ENCODE data around the gene NBDY.

GRCh38 chrX:56805399-56805798 lies 76.4 kb downstream of the NBDY start:
- no peak for TF ChIP-seq ZNF384 (IDR thresholded peaks at IDR 0.05)
- no peak for TF ChIP-seq PKNOX1 (IDR thresholded peaks at IDR 0.05)
- no peak for TF ChIP-seq ELF4 (IDR thresholded peaks at IDR 0.05)
- no peak for TF ChIP-seq NFRKB (IDR thresholded peaks at IDR 0.05)
- no peak for TF ChIP-seq SUZ12 (IDR thresholded peaks at IDR 0.05)
- no peak for TF ChIP-seq FOXA1 (IDR thresholded peaks at IDR 0.05)
- no peak for TF ChIP-seq SP1 (IDR thresholded peaks at IDR 0.05)
- no peak for TF ChIP-seq TARDBP (IDR thresholded peaks at IDR 0.05)
- no peak for TF ChIP-seq BHLHE40 (IDR thresholded peaks at IDR 0.05; ENCODE audit: borderline replicate concordance)
- no peak for TF ChIP-seq FOXM1 (IDR thresholded peaks at IDR 0.05; ENCODE audit: borderline replicate concordance)

Data from HEK293T (cell line).